CD4-positive, alpha-beta T cell (primary cell): ENCODE measurements around the gene PRR4. TPM values are rescaled to one million over a fixed set of nuclear protein-coding genes. Genes with fewer than 3 reads are reported as not detected.

Experiments
- ATAC-seq: fragments of 200-7000 bp; cut with Tn5 transposase; one replicate; pipeline ENCODE4 v1.10.0; 2022; ENCODE audit warnings: mild to moderate bottlenecking; ENCODE audit not compliant: poor library complexity
- CTCF ChIA-PET: fragments of 350-600 bp; sonication (Branson Sonifier 250); formaldehyde crosslinking; loops from one replicate; lab custom pipeline; 2021; ENCODE audit warnings: antibody characterized with exemption, inconsistent platforms; lab: Charles Lee
- POLR2A ChIA-PET: fragments of 350-600 bp; sonication (Branson Sonifier 250); formaldehyde crosslinking; loops from one replicate; lab custom pipeline; 2021; ENCODE audit warnings: antibody characterized with exemption, inconsistent platforms; lab: Charles Lee
- DNase-seq, 14 experiments: peaks; one replicate each; pipeline ENCODE4 v3.0.0-alpha.2; 2013 to 2020; ENCODE audit warnings: mixed read lengths in 2 of 14
- H3K27ac ChIP-seq, 2 donors: one replicate each; pipeline versions ENCODE4 v1.5.1 to v1.7.0; 2013; ENCODE audit warnings: low read length in 2 of 2, low read depth in 1 of 2, mild to moderate bottlenecking in 1 of 2
- H3K27me3 ChIP-seq, 2 experiments: 1 replicate in 1 of 2; 2 replicates in 1 of 2; pipeline versions ENCODE4 v1.6.1 to v1.7.0; 2013; ENCODE audit warnings: low read length in 2 of 2, control low read depth in 1 of 2, mild to moderate bottlenecking in 1 of 2, moderate library complexity in 1 of 2; ENCODE audit not compliant: insufficient read depth in 2 of 2, control insufficient read depth in 1 of 2
- H3K36me3 ChIP-seq: one replicate; pipeline ENCODE4 v1.6.1; 2013; ENCODE audit warnings: low read length, control low read depth; ENCODE audit not compliant: insufficient read depth
- H3K4me1 ChIP-seq: one replicate; pipeline ENCODE4 v1.6.1; 2013; ENCODE audit warnings: low read length, control low read depth; ENCODE audit not compliant: insufficient read depth
- H3K4me3 ChIP-seq: one replicate; pipeline ENCODE4 v1.5.1; 2013; ENCODE audit warnings: mild to moderate bottlenecking, low read length, moderate library complexity
- H3K9me3 ChIP-seq, 2 experiments: 1 replicate in 1 of 2; 2 replicates in 1 of 2; pipeline versions ENCODE4 v1.6.1 to v1.7.0; 2013; ENCODE audit warnings: low read length in 2 of 2, mild to moderate bottlenecking in 2 of 2, control low read depth in 1 of 2, moderate library complexity in 1 of 2; ENCODE audit not compliant: control insufficient read depth in 1 of 2, insufficient read depth in 1 of 2
- H3K27ac Mint-ChIP-seq: one replicate; pipeline ENCODE4 v1.8.0; 2020; ENCODE audit warnings: mixed read lengths
- H3K27me3 Mint-ChIP-seq: one replicate; pipeline ENCODE4 v1.8.0; 2021; ENCODE audit warnings: mixed read lengths
- H3K36me3 Mint-ChIP-seq: one replicate; pipeline ENCODE4 v1.8.0; 2021; ENCODE audit warnings: low read depth, mixed read lengths
- H3K4me1 Mint-ChIP-seq: one replicate; pipeline ENCODE4 v1.8.0; 2021; ENCODE audit warnings: low read depth, mixed read lengths
- H3K4me3 Mint-ChIP-seq: one replicate; pipeline ENCODE4 v1.8.0; 2020; ENCODE audit warnings: mild to moderate bottlenecking, mixed read lengths
- H3K9me3 Mint-ChIP-seq: one replicate; pipeline ENCODE4 v1.8.0; 2020; ENCODE audit warnings: mixed read lengths
- CTCF ChIP-seq: fragments of 200-600 bp; IDR thresholded peaks from one replicate; pipeline ENCODE4 v1.8.0; 2022; ENCODE audit warnings: antibody characterized with exemption, mild to moderate bottlenecking
- intact Hi-C, 2 experiments: fragments of 100-400 bp; cut with DNase I in 1 of 2; cut with micrococcal nuclease in 1 of 2; formaldehyde crosslinking; loops; one replicate each; pipeline versions ENCODE4 v1.15.1 to v1.9.0; 2023 to 2025; cut with DNase I, micrococcal nuclease
- total RNA-seq, 174 experiments: library from RNA in 2 of 174; stranded (reverse) in 2 of 174; gene quantifications; one replicate each; pipeline ENCODE4 v1.2.3 and lab custom pipeline; 2021 to 2026

PRR4 gene
- total RNA-seq, 2 experiments from 2014 or later, result not detected

GRCh38 chr12:10847744-10848143 is 1.5 kb downstream of the PRR4 start:
- Histone ChIP-seq H3K4me1 (peaks cover 12% of the 10 kb centered on the region), H3K4me3 (no peak overlapping the region), H3K27ac (no peak overlapping the region), H3K36me3 (peaks cover 3% of the 10 kb centered on the region), H3K9me3 (no peaks in the 10 kb centered on the region), H3K27me3 (no peaks in the 10 kb centered on the region)
- no peaks in the 10 kb centered on the region for H3K9me3 Mint-ChIP-seq
- H3K27me3 Mint-ChIP-seq, result no peaks in the 10 kb centered on the region
- no peak for DNase-seq
- TF ChIP-seq CTCF, result no peak
- no peak for ATAC-seq
- peaks cover 77% of the 10 kb centered on the region for H3K36me3 Mint-ChIP-seq
- ChIA-PET POLR2A (no interaction called here), CTCF (no interaction called here)
- peaks cover 36% of the 10 kb centered on the region for H3K4me1 Mint-ChIP-seq
- H3K4me3 Mint-ChIP-seq, result no peak overlapping the region
- H3K27ac Mint-ChIP-seq, result no peak overlapping the region
- intact Hi-C loops, result no loop called here

- H3K9me3 Mint-ChIP-seq, result peaks cover 2% of the 10 kb centered on the region
- no peaks in the 10 kb centered on the region for H3K4me1 ChIP-seq
- no peaks in the 10 kb centered on the region for H3K4me1 Mint-ChIP-seq
- peaks cover 59% of the 10 kb centered on the region for H3K36me3 Mint-ChIP-seq
- TF ChIP-seq CTCF, result no peak
- no peak overlapping the region for H3K27ac Mint-ChIP-seq
- no peaks in the 10 kb centered on the region for H3K9me3 ChIP-seq
- POLR2A ChIA-PET, result no interaction called here
- H3K4me3 Mint-ChIP-seq, result no peak overlapping the region
- CTCF ChIA-PET, result no interaction called here
- no peaks in the 10 kb centered on the region for H3K36me3 ChIP-seq
- no peak for ATAC-seq
- intact Hi-C loops, result no loop called here
- no peaks in the 10 kb centered on the region for H3K27me3 ChIP-seq
- H3K27ac ChIP-seq, result no peak overlapping the region
- H3K4me3 ChIP-seq, result no peak overlapping the region
- no peak for DNase-seq
- no peaks in the 10 kb centered on the region for H3K27me3 Mint-ChIP-seq
Observed at GRCh38 chr12:10842862-10843261, 6.4 kb downstream of the PRR4 start.

- no peaks in the 10 kb centered on the region for H3K27me3 Mint-ChIP-seq
- Histone ChIP-seq H3K27me3 (no peaks in the 10 kb centered on the region), H3K4me1 (no peaks in the 10 kb centered on the region), H3K9me3 (no peaks in the 10 kb centered on the region), H3K4me3 (no peak overlapping the region), H3K36me3 (no peaks in the 10 kb centered on the region), H3K27ac (no peak overlapping the region)
- no peak overlapping the region for H3K4me3 Mint-ChIP-seq
- peaks cover 6% of the 10 kb centered on the region for H3K9me3 Mint-ChIP-seq
- no peak for ATAC-seq
- H3K27ac Mint-ChIP-seq, result no peak overlapping the region
- intact Hi-C loops, result no loop called here
- H3K36me3 Mint-ChIP-seq, result peaks cover 23% of the 10 kb centered on the region
- DNase-seq, result no peak
- H3K4me1 Mint-ChIP-seq, result no peaks in the 10 kb centered on the region
- ChIA-PET POLR2A (no interaction called here), CTCF (no interaction called here)
- TF ChIP-seq CTCF, result no peak
Observed at GRCh38 chr12:10838461-10838860, 10.8 kb downstream of the PRR4 start.
